Osteoblast (primary cell): Measurements from ENCODE around the gene WHRN. TPM values are rescaled to one million over a fixed set of nuclear protein-coding genes. Genes with fewer than 3 reads are reported as not detected.

ENCODE experiments used
- DNase-seq: peaks from one replicate; pipeline ENCODE4 v3.0.0; 2011; ENCODE audit warnings: low spot score, mixed read lengths; ENCODE audit not compliant: insufficient read length; ENCODE audit errors: missing footprints
- H2AFZ ChIP-seq: 2 replicates; pipeline ENCODE4 v1.6.0; 2011; ENCODE audit warnings: mild to moderate bottlenecking, low read length
- H3K27ac ChIP-seq: 2 replicates; pipeline ENCODE4 v1.5.1; 2011; ENCODE audit warnings: mild to moderate bottlenecking, low read depth, low read length, moderate library complexity
- H3K27me3 ChIP-seq: 2 replicates; pipeline ENCODE4 v1.6.0; 2012; ENCODE audit warnings: mild to moderate bottlenecking, control low read depth, inconsistent platforms, low read length, moderate library complexity; ENCODE audit not compliant: insufficient read depth
- H3K36me3 ChIP-seq: 2 replicates; pipeline ENCODE4 v1.5.1; 2011; ENCODE audit warnings: mild to moderate bottlenecking, low read length, control low read depth, moderate library complexity; ENCODE audit not compliant: insufficient read depth
- H3K4me1 ChIP-seq: 2 replicates; pipeline ENCODE4 v1.5.1; 2011; ENCODE audit warnings: mild to moderate bottlenecking, low read length, control low read depth, moderate library complexity; ENCODE audit not compliant: insufficient read depth
- H3K4me2 ChIP-seq: 2 replicates; pipeline ENCODE4 v1.6.0; 2011; ENCODE audit warnings: mild to moderate bottlenecking, low read length; ENCODE audit not compliant: insufficient read depth
- H3K4me3 ChIP-seq: fragments of 200-600 bp; sonication (generic); 3 replicates; pipeline ENCODE4 v1.5.1; 2012; ENCODE audit warnings: mild to moderate bottlenecking, low read length, inconsistent platforms; ENCODE audit not compliant: insufficient read depth
- H3K79me2 ChIP-seq: 2 replicates; pipeline ENCODE4 v1.6.0; 2012; ENCODE audit warnings: mild to moderate bottlenecking, low read length, control low read depth, inconsistent platforms; ENCODE audit not compliant: insufficient read depth
- H3K9me3 ChIP-seq: 2 replicates; pipeline ENCODE4 v1.5.1; 2011; ENCODE audit warnings: low read depth, low read length, control low read depth
- H4K20me1 ChIP-seq: 2 replicates; pipeline ENCODE4 v1.6.0; 2012; ENCODE audit warnings: mild to moderate bottlenecking, low read length, control low read depth; ENCODE audit not compliant: insufficient read depth
- CTCF ChIP-seq: IDR thresholded peaks from 2 replicates; pipeline ENCODE4 v1.5.1; 2011; ENCODE audit warnings: mild to moderate bottlenecking, low read depth, low read length, moderate library complexity; ENCODE audit errors: extremely low read depth
- total RNA-seq: library from RNA; depleted of rRNA; stranded (reverse); fragments of >200 nt; gene quantifications from 2 replicates; pipeline ENCODE4 v1.2.3, GENCODE V29; 2012

Gene WHRN
- total RNA-seq, 1 donor: 2.2 TPM

GRCh38 chr9:114465906-114466900, 39.1 kb downstream of the WHRN start:
- H4K20me1 ChIP-seq: no peaks in the 10 kb centered on the region
- no peak overlapping the region for H2AFZ ChIP-seq
- no peaks in the 10 kb centered on the region for H3K9me3 ChIP-seq
- TF ChIP-seq CTCF: no peak
- H3K4me2 ChIP-seq: no peak overlapping the region
- no peaks in the 10 kb centered on the region for H3K36me3 ChIP-seq
- H3K4me3 ChIP-seq: no peak overlapping the region
- no peak overlapping the region for H3K27ac ChIP-seq
- H3K27me3 ChIP-seq: no peaks in the 10 kb centered on the region
- H3K4me1 ChIP-seq: no peaks in the 10 kb centered on the region
- no peak for DNase-seq
- no peaks in the 10 kb centered on the region for H3K79me2 ChIP-seq

GRCh38 chr9:114465417-114465816, 39.9 kb downstream of the WHRN start:
- no peaks in the 10 kb centered on the region for H3K4me1 ChIP-seq
- no peak overlapping the region for H3K4me3 ChIP-seq
- H2AFZ ChIP-seq: no peak overlapping the region
- H3K36me3 ChIP-seq: no peaks in the 10 kb centered on the region
- H3K27me3 ChIP-seq: no peaks in the 10 kb centered on the region
- H4K20me1 ChIP-seq: no peaks in the 10 kb centered on the region
- TF ChIP-seq CTCF: no peak
- H3K4me2 ChIP-seq: no peak overlapping the region
- H3K27ac ChIP-seq: no peak overlapping the region
- H3K9me3 ChIP-seq: no peaks in the 10 kb centered on the region
- no peak for DNase-seq
- H3K79me2 ChIP-seq: no peaks in the 10 kb centered on the region

GRCh38 chr9:114464281-114465051, 40.8 kb downstream of the WHRN start:
- no peaks in the 10 kb centered on the region for H4K20me1 ChIP-seq
- H3K36me3 ChIP-seq: no peaks in the 10 kb centered on the region
- no peak overlapping the region for H2AFZ ChIP-seq
- no peaks in the 10 kb centered on the region for H3K4me1 ChIP-seq
- H3K4me3 ChIP-seq: no peak overlapping the region
- H3K9me3 ChIP-seq: no peaks in the 10 kb centered on the region
- no peak overlapping the region for H3K27ac ChIP-seq
- TF ChIP-seq CTCF: no peak
- DNase-seq: no peak
- no peaks in the 10 kb centered on the region for H3K27me3 ChIP-seq
- H3K79me2 ChIP-seq: no peaks in the 10 kb centered on the region
- H3K4me2 ChIP-seq: no peak overlapping the region

- Histone ChIP-seq H3K79me2 (no peaks in the 10 kb centered on the region), H4K20me1 (no peaks in the 10 kb centered on the region), H3K4me2 (no peak overlapping the region), H3K4me3 (no peak overlapping the region), H3K27ac (no peak overlapping the region), H2AFZ (no peak overlapping the region), H3K27me3 (no peaks in the 10 kb centered on the region), H3K36me3 (no peaks in the 10 kb centered on the region), H3K9me3 (no peaks in the 10 kb centered on the region), H3K4me1 (no peaks in the 10 kb centered on the region)
- DNase-seq: no peak
- no peak for TF ChIP-seq CTCF
Observed at GRCh38 chr9:114462791-114463190, 42.5 kb downstream of the WHRN start.
